WTC11 (cell line): Measurements from ENCODE around the gene XRCC2.

Experiments
- ATF3 ChIP-seq: sonication (generic); formaldehyde crosslinking; conservative IDR thresholded peaks from 2 replicates; pipeline ENCODE4 v1.8.1; 2022; ENCODE audit warnings: mild to moderate bottlenecking, missing genetic modification reagents
- CTCF ChIP-seq: fragments of 200-600 bp; IDR thresholded peaks from 2 replicates; pipeline ENCODE4 v1.8.0; 2022; ENCODE audit warnings: antibody characterized with exemption
- GABPB1 ChIP-seq: sonication (generic); formaldehyde crosslinking; IDR thresholded peaks from 2 replicates; pipeline ENCODE4 v1.8.1; 2023; ENCODE audit warnings: mild to moderate bottlenecking, missing genetic modification reagents
- NFYB ChIP-seq: sonication (generic); formaldehyde crosslinking; conservative IDR thresholded peaks from 2 replicates; pipeline ENCODE4 v1.8.0; 2022; ENCODE audit warnings: low read depth, missing genetic modification reagents
- SP1 ChIP-seq: sonication (generic); formaldehyde crosslinking; conservative IDR thresholded peaks from 2 replicates; pipeline ENCODE4 v1.8.1; 2022; ENCODE audit warnings: missing genetic modification reagents
- USF2 ChIP-seq: sonication (generic); formaldehyde crosslinking; IDR thresholded peaks from 2 replicates; pipeline ENCODE4 v1.8.1; 2023; ENCODE audit warnings: mild to moderate bottlenecking, missing genetic modification reagents, moderate library complexity
- ZNF263 ChIP-seq: sonication (generic); formaldehyde crosslinking; IDR thresholded peaks from 2 replicates; pipeline ENCODE4 v1.8.1; 2022; ENCODE audit warnings: low read depth, mild to moderate bottlenecking, moderate library complexity, missing genetic modification reagents

- TF ChIP-seq ATF3 (no peak), SP1 (no peak), USF2 (CRISPR knock-in tag) (no peak), CTCF (no peak), GABPB1 (CRISPR knock-in tag) (no peak), ZNF263 (CRISPR knock-in tag) (no peak), NFYB (CRISPR knock-in tag) (no peak)
These were observed 7.0 kb downstream of the XRCC2 start for GRCh38 chr7:152668975-152669374.
